ENCODE data around the gene NR0B2. TPM values are rescaled to one million over a fixed set of nuclear protein-coding genes. Genes with fewer than 3 reads are reported as not detected.

The NR0B2 gene
- total and polyA plus RNA-seq, 7 donors = 0.82 TPM; not detected in 6

DNA sequence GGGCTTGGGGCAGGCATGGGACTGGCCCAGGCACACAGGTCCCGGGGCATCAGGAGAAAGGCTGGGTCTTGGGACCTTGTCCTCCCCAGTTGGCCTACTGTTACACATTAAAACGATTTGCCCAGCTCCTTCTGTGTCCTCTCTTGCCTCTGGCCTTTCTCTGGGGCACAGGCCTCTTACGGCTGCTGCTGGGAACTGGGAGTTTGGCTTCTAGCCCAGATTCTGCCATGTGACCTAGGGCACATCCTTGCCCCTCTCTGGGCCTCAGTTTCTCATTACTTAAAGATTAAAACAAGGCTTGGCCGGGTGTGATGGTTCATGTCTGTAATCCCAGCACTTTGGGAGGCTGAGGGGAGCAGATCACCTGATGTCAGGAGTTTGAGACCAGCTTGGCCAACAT, 32.5 kb upstream of the NR0B2 start:
- WGBS, 2 donors = 20 to 69% methylated on average over 4 of the region's 4 CpGs
- H3K36me3 ChIP-seq = peaks cover 34 to 62% (median 53%) of the 10 kb centered on the region in 4 donors
- H3K9me3 ChIP-seq = no peaks in the 10 kb centered on the region
- no peak for DNase-seq
- intact Hi-C loops (cut with DNase I) = no loop called here
- no peaks in the 10 kb centered on the region for H3K4me1 ChIP-seq
- TF ChIP-seq POLR2AphosphoS5 (IDR thresholded peaks at IDR 0.05) (no peak), POLR2A (IDR thresholded peaks at IDR 0.05) (no peak), EP300 (IDR thresholded peaks at IDR 0.05) (no peak), CTCF (IDR thresholded peaks at IDR 0.05) (no peak)
- H3K4me3 ChIP-seq = no peak overlapping the region
- H3K27me3 ChIP-seq = no peaks in the 10 kb centered on the region
- H3K27ac ChIP-seq = no peak overlapping the region

DNA sequence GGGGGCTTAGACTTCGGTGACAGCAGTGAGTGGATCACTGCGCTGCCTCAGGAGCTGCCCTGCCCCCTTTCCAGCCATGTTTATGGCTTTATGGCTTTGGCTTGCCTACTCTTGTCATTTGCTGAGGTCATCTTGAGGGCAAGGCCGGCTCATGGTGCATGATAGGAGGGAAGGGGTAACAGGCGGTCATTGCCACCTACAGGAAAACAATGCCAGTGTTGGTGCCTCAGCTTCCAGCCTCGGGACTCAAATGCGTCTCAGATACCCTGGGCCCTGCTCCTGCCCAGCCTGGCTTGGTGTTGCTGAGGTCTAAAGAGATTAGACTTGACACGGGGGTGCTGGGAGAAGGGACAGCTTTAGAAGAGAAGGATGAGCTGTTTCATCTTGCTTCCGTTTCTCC, 32.0 kb upstream of the NR0B2 start:
- H3K36me3 ChIP-seq = peaks cover 36 to 64% (median 54%) of the 10 kb centered on the region in 4 donors
- H3K4me1 ChIP-seq = no peaks in the 10 kb centered on the region
- no peak overlapping the region for H3K4me3 ChIP-seq
- H3K27ac ChIP-seq = no peak overlapping the region
- H3K27me3 ChIP-seq = no peaks in the 10 kb centered on the region
- intact Hi-C loops (cut with DNase I) = no loop called here
- no peak for DNase-seq
- TF ChIP-seq CTCF (IDR thresholded peaks at IDR 0.05) (no peak), POLR2AphosphoS5 (IDR thresholded peaks at IDR 0.05) (no peak), EP300 (IDR thresholded peaks at IDR 0.05) (no peak), POLR2A (IDR thresholded peaks at IDR 0.05) (no peak)
- H3K9me3 ChIP-seq = no peaks in the 10 kb centered on the region
- 19 to 71% methylated on average over 8 of the region's 8 CpGs for WGBS, 2 donors

GRCh38 chr1:26945138-26945537, 31.4 kb upstream of the NR0B2 start:
- no peak for TF ChIP-seq EP300 (IDR thresholded peaks at IDR 0.05)
- TF ChIP-seq POLR2AphosphoS5 (IDR thresholded peaks at IDR 0.05) = no peak
- no peak for TF ChIP-seq POLR2A (IDR thresholded peaks at IDR 0.05)
- TF ChIP-seq CTCF (IDR thresholded peaks at IDR 0.05) = no peak
- H3K27ac ChIP-seq = no peak overlapping the region

GRCh38 chr1:26942656-26943055, 28.9 kb upstream of the NR0B2 start:
- Histone ChIP-seq H3K9me3 (no peaks in the 10 kb centered on the region), H3K36me3 (peaks cover 36 to 69% (median 54%) of the 10 kb centered on the region in 4 donors), H3K4me3 (no peak overlapping the region), H3K27ac (no peak overlapping the region), H3K27me3 (no peaks in the 10 kb centered on the region), H3K4me1 (no peaks in the 10 kb centered on the region)
- 96% methylated on average over 12 of the region's 12 CpGs for WGBS, 2 donors
- TF ChIP-seq POLR2A (IDR thresholded peaks at IDR 0.05) (no peak), POLR2AphosphoS5 (IDR thresholded peaks at IDR 0.05) (no peak), CTCF (IDR thresholded peaks at IDR 0.05) (no peak), EP300 (IDR thresholded peaks at IDR 0.05) (no peak)
- intact Hi-C loops (cut with DNase I) = no loop called here
- no peak for DNase-seq

More at GRCh38 chr1:26945138-26945537, 31.4 kb upstream of the NR0B2 start:
- intact Hi-C loops (cut with DNase I) = no loop called here
- Histone ChIP-seq H3K36me3 (peaks cover 36 to 64% (median 54%) of the 10 kb centered on the region in 4 donors), H3K9me3 (no peaks in the 10 kb centered on the region), H3K27me3 (no peaks in the 10 kb centered on the region), H3K4me1 (no peaks in the 10 kb centered on the region), H3K4me3 (no peak overlapping the region)
- DNase-seq = no peak
- WGBS, 2 donors = 38 to 75% methylated on average over 2 of the region's 2 CpGs

- Histone ChIP-seq H3K27ac (no peak overlapping the region), H3K4me1 (no peaks in the 10 kb centered on the region), H3K4me3 (no peak overlapping the region), H3K9me3 (no peaks in the 10 kb centered on the region), H3K27me3 (no peaks in the 10 kb centered on the region), H3K36me3 (peaks cover 36 to 63% (median 51%) of the 10 kb centered on the region in 4 donors)
- DNase-seq = no peak
- no peak for TF ChIP-seq POLR2AphosphoS5 (IDR thresholded peaks at IDR 0.05)
- TF ChIP-seq POLR2A (IDR thresholded peaks at IDR 0.05) = no peak
- 93 to 95% methylated on average over 10 of the region's 10 CpGs for WGBS, 2 donors
- intact Hi-C loops (cut with DNase I) = no loop called here
Measured at GRCh38 chr1:26941311-26941710, 27.5 kb upstream of the NR0B2 start.
